Measurements from ENCODE around the gene WDR37. TPM values are rescaled to one million over a fixed set of nuclear protein-coding genes. Genes with fewer than 3 reads are reported as not detected.

WDR37 gene
- total and polyA plus RNA-seq, 4 donors, result 6.6 to 23.5 (median 13.6) TPM

DNA sequence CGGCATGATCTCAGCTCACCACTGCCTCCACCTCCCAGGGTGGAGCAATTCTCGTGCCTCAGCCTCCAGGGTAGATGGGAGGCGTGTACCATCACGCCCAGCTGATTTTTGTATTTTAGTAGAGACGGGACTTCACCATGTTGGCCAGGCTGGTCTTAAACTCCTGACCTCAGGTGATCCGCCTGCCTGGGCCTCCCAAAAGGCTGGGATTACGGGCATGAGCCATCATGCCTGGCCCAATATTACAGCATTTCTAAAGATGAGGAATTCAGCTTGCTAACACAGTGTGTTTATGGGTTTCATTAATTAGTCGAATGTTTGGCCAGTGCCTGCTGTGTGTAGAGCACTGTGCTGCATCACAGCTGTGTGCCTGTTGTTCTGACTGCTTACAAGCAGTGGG is 3.7 kb downstream of the WDR37 start:
- Histone ChIP-seq H3K4me1 (ENCODE audit: control insufficient read depth in 5 of 5, insufficient read depth in 5 of 5, low read length in 5 of 5) (peaks cover 5 to 27% (median 9%) of the 10 kb centered on the region in 5 donors), H3K36me3 (ENCODE audit: control insufficient read depth in 4 of 4, insufficient read depth in 4 of 4, low read length in 4 of 4) (peaks cover 0 to 4% (median 2%) of the 10 kb centered on the region in 4 donors), H3K9ac (ENCODE audit: insufficient read depth in 1 of 2, low read length in 2 of 2) (no peak overlapping the region), H3K4me3 (no peak overlapping the region), H3K9me3 (ENCODE audit: control insufficient read depth in 4 of 4, insufficient read depth in 3 of 4, low read length in 3 of 4) (no peaks in the 10 kb centered on the region), H3K27ac (ENCODE audit: low read depth in 1 of 2, low read length in 1 of 2) (no peak overlapping the region), H3K27me3 (ENCODE audit: control insufficient read depth in 3 of 3, insufficient read depth in 3 of 3, low read length in 2 of 3) (no peaks in the 10 kb centered on the region)
- TF ChIP-seq, protein P1, sequence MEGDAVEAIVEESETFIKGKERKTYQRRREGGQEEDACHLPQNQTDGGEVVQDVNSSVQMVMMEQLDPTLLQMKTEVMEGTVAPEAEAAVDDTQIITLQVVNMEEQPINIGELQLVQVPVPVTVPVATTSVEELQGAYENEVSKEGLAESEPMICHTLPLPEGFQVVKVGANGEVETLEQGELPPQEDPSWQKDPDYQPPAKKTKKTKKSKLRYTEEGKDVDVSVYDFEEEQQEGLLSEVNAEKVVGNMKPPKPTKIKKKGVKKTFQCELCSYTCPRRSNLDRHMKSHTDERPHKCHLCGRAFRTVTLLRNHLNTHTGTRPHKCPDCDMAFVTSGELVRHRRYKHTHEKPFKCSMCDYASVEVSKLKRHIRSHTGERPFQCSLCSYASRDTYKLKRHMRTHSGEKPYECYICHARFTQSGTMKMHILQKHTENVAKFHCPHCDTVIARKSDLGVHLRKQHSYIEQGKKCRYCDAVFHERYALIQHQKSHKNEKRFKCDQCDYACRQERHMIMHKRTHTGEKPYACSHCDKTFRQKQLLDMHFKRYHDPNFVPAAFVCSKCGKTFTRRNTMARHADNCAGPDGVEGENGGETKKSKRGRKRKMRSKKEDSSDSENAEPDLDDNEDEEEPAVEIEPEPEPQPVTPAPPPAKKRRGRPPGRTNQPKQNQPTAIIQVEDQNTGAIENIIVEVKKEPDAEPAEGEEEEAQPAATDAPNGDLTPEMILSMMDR (IDR thresholded peaks at IDR 0.05; ENCODE audit: control extremely low read depth, extremely low read depth), result no peak
- ATAC-seq (ENCODE audit: insufficient read depth, low FRiP score) (no peak), DNase-seq (no peak)
- WGBS, 2 donors, result 91 to 96% methylated on average over 8 of the region's 8 CpGs

DNA sequence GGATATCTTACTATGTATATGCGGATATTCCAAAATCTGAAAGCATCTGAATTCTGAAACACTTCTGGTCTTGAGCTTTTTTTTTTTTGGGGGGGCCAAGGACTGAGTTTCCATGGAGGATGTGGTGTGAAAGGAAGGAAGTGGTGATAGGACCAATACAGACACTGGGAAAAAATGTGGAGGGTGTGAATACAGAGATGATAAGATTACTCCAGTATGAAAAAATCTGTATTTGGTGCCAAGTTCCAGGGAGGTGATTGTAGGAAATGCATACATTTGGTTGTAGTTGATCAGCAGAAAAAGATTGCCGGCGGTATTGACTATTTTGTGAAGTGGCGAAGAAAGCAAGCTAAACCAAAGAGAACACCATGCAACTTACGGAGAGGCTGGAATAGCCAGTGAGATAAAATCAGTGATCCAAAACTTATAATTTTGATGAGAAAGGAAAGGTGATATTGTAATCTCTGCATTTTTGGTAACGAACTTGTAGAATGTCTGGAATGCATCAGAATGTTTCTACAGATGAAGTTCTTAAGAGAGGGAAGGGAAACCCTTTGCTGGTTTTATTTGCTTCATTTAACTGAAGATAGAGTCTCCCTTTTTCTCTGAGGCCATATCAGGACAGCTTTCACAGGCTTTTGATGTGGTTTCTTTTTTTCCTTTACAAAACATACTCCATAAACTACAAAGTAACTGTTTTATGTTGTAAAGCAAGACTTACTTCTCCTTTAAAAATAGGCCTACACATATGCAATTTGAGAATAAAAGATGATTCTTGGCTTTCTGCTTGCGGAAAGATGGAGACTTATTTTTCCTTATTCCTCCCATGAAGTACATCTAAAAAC is 6.0 kb downstream of the WDR37 start:
- Histone ChIP-seq H3K9me3 (ENCODE audit: control insufficient read depth in 4 of 4, insufficient read depth in 3 of 4, low read length in 3 of 4) (no peaks in the 10 kb centered on the region), H3K36me3 (ENCODE audit: control insufficient read depth in 4 of 4, insufficient read depth in 4 of 4, low read length in 4 of 4) (peaks cover 0 to 3% (median 1%) of the 10 kb centered on the region in 4 donors), H3K27ac (ENCODE audit: low read depth in 1 of 2, low read length in 1 of 2) (no peak overlapping the region), H3K4me3 (no peak overlapping the region), H3K9ac (ENCODE audit: insufficient read depth in 1 of 2, low read length in 2 of 2) (no peak overlapping the region), H3K27me3 (ENCODE audit: control insufficient read depth in 3 of 3, insufficient read depth in 3 of 3, low read length in 2 of 3) (no peaks in the 10 kb centered on the region), H3K4me1 (ENCODE audit: control insufficient read depth in 5 of 5, insufficient read depth in 5 of 5, low read length in 5 of 5) (peaks cover 4 to 24% (median 6%) of the 10 kb centered on the region in 5 donors)
- WGBS, 2 donors, result 85 to 89% methylated on average over 7 of the region's 7 CpGs
- no peak for ATAC-seq (ENCODE audit: insufficient read depth, low FRiP score)
- TF ChIP-seq, protein P1 (IDR thresholded peaks at IDR 0.05; ENCODE audit: control extremely low read depth, extremely low read depth), result no peak
- DNase-seq, result no peak

DNA sequence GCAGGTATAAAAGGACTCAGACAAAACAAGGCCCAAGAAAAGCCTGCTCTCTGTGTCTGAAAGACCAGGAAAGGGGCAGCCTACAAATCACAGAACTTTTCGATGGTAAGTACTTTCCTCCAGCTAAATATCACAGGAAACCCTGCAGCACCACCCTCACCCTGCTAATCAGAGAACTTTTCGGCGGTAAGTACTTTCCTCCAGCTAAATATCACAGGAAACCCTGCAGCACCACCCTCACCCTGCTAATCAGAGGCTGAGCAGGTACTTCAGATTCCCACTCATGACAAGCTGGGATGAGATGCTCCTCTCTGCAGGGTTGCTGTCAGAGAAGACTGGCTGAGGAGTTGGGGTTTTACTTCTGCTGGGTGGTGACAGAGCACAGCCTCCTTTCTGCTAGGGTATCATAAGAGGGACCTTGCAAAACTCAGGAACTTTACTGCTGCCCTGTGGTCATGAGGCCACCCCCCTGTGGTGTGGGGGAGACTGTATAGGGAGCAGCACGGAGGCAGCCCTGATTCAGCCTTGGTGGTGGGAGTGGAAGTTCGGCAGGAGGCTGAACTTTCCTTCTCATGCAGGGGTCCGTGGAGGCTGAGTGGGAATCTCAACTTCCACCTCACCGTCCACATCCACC is 7.2 kb downstream of the WDR37 start:
- DNase-seq (no peak), ATAC-seq (ENCODE audit: insufficient read depth, low FRiP score) (no peak)
- Histone ChIP-seq H3K9ac (ENCODE audit: insufficient read depth in 1 of 2, low read length in 2 of 2) (no peak overlapping the region), H3K4me1 (ENCODE audit: control insufficient read depth in 5 of 5, insufficient read depth in 5 of 5, low read length in 5 of 5) (peaks cover 0 to 18% (median 0%) of the 10 kb centered on the region in 5 donors), H3K9me3 (ENCODE audit: control insufficient read depth in 4 of 4, insufficient read depth in 3 of 4, low read length in 3 of 4) (no peaks in the 10 kb centered on the region), H3K27ac (ENCODE audit: low read depth in 1 of 2, low read length in 1 of 2) (no peak overlapping the region), H3K36me3 (ENCODE audit: control insufficient read depth in 4 of 4, insufficient read depth in 4 of 4, low read length in 4 of 4) (peaks cover 0 to 3% (median 1%) of the 10 kb centered on the region in 4 donors), H3K4me3 (no peak overlapping the region), H3K27me3 (ENCODE audit: control insufficient read depth in 3 of 3, insufficient read depth in 3 of 3, low read length in 2 of 3) (no peaks in the 10 kb centered on the region)
- TF ChIP-seq, protein P1 (IDR thresholded peaks at IDR 0.05; ENCODE audit: control extremely low read depth, extremely low read depth), result no peak
- WGBS, 2 donors, result 30 to 66% methylated on average over 7 of the region's 7 CpGs

Measured in lung (tissue), 12 donors.